CD14-positive monocyte (primary cell): ENCODE results near the gene SRMS. TPM values are rescaled to one million over a fixed set of nuclear protein-coding genes. Genes with fewer than 3 reads are reported as not detected.

ENCODE experiments used
- DNase-seq, 3 donors: peaks; one replicate each; pipeline ENCODE4 v3.0.0-alpha.2; 2011 to 2022
- H2AFZ ChIP-seq: 2 replicates; pipeline ENCODE4 v1.6.0; 2012; ENCODE audit warnings: mild to moderate bottlenecking, low read depth, low read length, inconsistent platforms; ENCODE audit not compliant: insufficient read depth, poor library complexity, severe bottlenecking
- H3K27ac ChIP-seq, 2 donors: 1 replicate in 1 of 2; 2 replicates in 1 of 2; pipeline ENCODE4 v1.5.1; 2012 to 2013; ENCODE audit warnings: low read length in 2 of 2, control low read depth in 1 of 2, inconsistent platforms in 1 of 2, low read depth in 1 of 2, mild to moderate bottlenecking in 1 of 2
- H3K27me3 ChIP-seq, 2 donors: one replicate each; pipeline versions ENCODE4 v1.6.0 to v1.6.1; 2011 to 2013; ENCODE audit warnings: low read length in 2 of 2; ENCODE audit not compliant: control insufficient read depth in 2 of 2, insufficient read depth in 2 of 2
- H3K36me3 ChIP-seq, 2 donors: replicated peaks in 1 of 2; 1 replicate in 1 of 2; 2 replicates in 1 of 2; pipeline versions ENCODE4 v1.5.1 to v1.6.1; 2012 to 2013; ENCODE audit warnings: low read length in 2 of 2, control low read depth in 1 of 2, inconsistent platforms in 1 of 2, mild to moderate bottlenecking in 1 of 2; ENCODE audit not compliant: insufficient read depth in 2 of 2, control insufficient read depth in 1 of 2
- H3K4me1 ChIP-seq, 2 donors: 1 replicate in 1 of 2; 2 replicates in 1 of 2; pipeline versions ENCODE4 v1.5.1 to v1.6.1; 2012 to 2013; ENCODE audit warnings: low read length in 2 of 2, control low read depth in 1 of 2, inconsistent platforms in 1 of 2, mild to moderate bottlenecking in 1 of 2, moderate library complexity in 1 of 2; ENCODE audit not compliant: insufficient read depth in 2 of 2, control insufficient read depth in 1 of 2
- H3K4me2 ChIP-seq: replicated peaks from 2 replicates; pipeline ENCODE3; 2012; ENCODE audit warnings: low read length, moderate library complexity, mild to moderate bottlenecking; ENCODE audit not compliant: poor library complexity, severe bottlenecking; ENCODE audit errors: extremely low read depth
- H3K4me3 ChIP-seq, 3 experiments: fragments of 200-600 bp in 1 of 3; sonication (generic) in 1 of 3; replicated peaks in 1 of 3; 1 replicate in 2 of 3; 2 replicates in 1 of 3; pipeline ENCODE4 v1.5.1; 2011 to 2013; ENCODE audit warnings: low read length in 3 of 3, mild to moderate bottlenecking in 3 of 3, control low read depth in 2 of 3, low read depth in 2 of 3, inconsistent platforms in 1 of 3, moderate library complexity in 1 of 3
- H3K79me2 ChIP-seq: 2 replicates; pipeline ENCODE4 v1.6.0; 2012; ENCODE audit warnings: mild to moderate bottlenecking, control low read depth, inconsistent platforms, low read length, moderate library complexity; ENCODE audit not compliant: insufficient read depth
- H3K9ac ChIP-seq: 2 replicates; pipeline ENCODE4 v1.6.0; 2017; ENCODE audit warnings: low read length, mild to moderate bottlenecking; ENCODE audit not compliant: insufficient read depth, poor library complexity, severe bottlenecking
- H3K9me3 ChIP-seq, 2 donors: replicated peaks in 1 of 2; 1 replicate in 1 of 2; 2 replicates in 1 of 2; pipeline versions ENCODE4 v1.5.1 to v1.6.1; 2012 to 2013; ENCODE audit warnings: low read length in 2 of 2, control low read depth in 1 of 2; ENCODE audit not compliant: control insufficient read depth in 1 of 2, insufficient read depth in 1 of 2
- H4K20me1 ChIP-seq: 2 replicates; pipeline ENCODE4 v1.6.0; 2012; ENCODE audit warnings: mild to moderate bottlenecking, low read length, control low read depth, moderate library complexity; ENCODE audit not compliant: insufficient read depth
- H3K27ac Mint-ChIP-seq, 7 donors: one replicate each; pipeline ENCODE4 v1.8.0; 2020; ENCODE audit warnings: mild to moderate bottlenecking in 7 of 7, mixed read lengths in 7 of 7, moderate library complexity in 6 of 7, inconsistent platforms in 2 of 7
- H3K27me3 Mint-ChIP-seq, 3 donors: one replicate each; pipeline ENCODE4 v1.8.0; 2021 to 2022; ENCODE audit warnings: low read depth in 3 of 3, mild to moderate bottlenecking in 3 of 3, mixed read lengths in 3 of 3, moderate library complexity in 3 of 3, inconsistent platforms in 1 of 3
- H3K36me3 Mint-ChIP-seq, 2 donors: one replicate each; pipeline ENCODE4 v1.8.0; 2020; ENCODE audit warnings: mixed read lengths in 2 of 2, inconsistent platforms in 1 of 2, mild to moderate bottlenecking in 1 of 2
- H3K4me1 Mint-ChIP-seq: one replicate; pipeline ENCODE4 v1.8.0; 2020; ENCODE audit warnings: mild to moderate bottlenecking, mixed read lengths
- H3K4me3 Mint-ChIP-seq, 2 donors: one replicate each; pipeline ENCODE4 v1.8.0; 2020; ENCODE audit warnings: mild to moderate bottlenecking in 2 of 2, mixed read lengths in 2 of 2, moderate library complexity in 1 of 2
- H3K9me3 Mint-ChIP-seq, 7 donors: one replicate each; pipeline ENCODE4 v1.8.0; 2020 to 2022; ENCODE audit warnings: mixed read lengths in 7 of 7, mild to moderate bottlenecking in 6 of 7, moderate library complexity in 6 of 7, inconsistent platforms in 2 of 7
- WGBS: methylation state at CpG from one replicate; pipeline ENCODE4 v1.1.5; 2013; ENCODE audit warnings: missing lambda C conversion rate; ENCODE audit not compliant: insufficient coverage; 5-methylcytosine and 5-hydroxymethylcytosine counted together
- intact Hi-C, 2 donors: fragments of 100-400 bp; cut with micrococcal nuclease; formaldehyde crosslinking; loops; one replicate each; pipeline versions ENCODE4 v1.15.0 to v1.15.1; 2023
- polyA plus RNA-seq, 3 donors: library from polyadenylated mRNA; depleted of rRNA in 1 of 3; unstranded in 2 of 3; stranded (reverse) in 1 of 3; fragments of 300-500 nt in 2 of 3; fragments of >200 nt in 1 of 3; fragmentation: Illumina TruSeq in 2 of 3; gene quantifications; 1 replicate in 2 of 3; 2 replicates in 1 of 3; pipeline ENCODE4 v1.2.3, GENCODE V29; 2012 to 2021
- TF ChIP-seq, protein P1 (sequence below): fragments of 200-600 bp; IDR thresholded peaks from one replicate; pipeline ENCODE4 v1.8.0; 2022; ENCODE audit warnings: antibody characterized with exemption, mild to moderate bottlenecking

The SRMS gene
- polyA plus RNA-seq, 3 donors = not detected

DNA sequence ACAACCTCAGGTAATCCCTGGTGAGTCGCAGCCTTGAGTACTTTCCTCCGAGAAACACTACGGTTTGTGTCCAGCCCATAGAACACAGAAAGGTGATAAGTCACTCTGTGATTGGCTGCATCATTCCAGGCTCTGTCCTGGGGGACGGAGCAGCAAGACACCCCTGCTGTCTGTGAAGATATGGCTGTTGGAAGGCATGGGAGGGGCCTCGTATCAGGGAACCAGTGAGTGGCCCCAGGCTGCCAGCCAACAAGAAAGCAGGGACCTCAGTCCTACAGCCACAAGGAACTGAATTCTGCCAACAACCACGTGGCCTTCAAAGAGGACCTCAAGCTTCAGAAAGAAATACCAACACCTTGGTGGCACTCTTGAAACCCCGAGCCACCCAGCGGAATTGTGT, 42.3 kb downstream of the SRMS start:
- WGBS = 94% methylated on average over 6 of the region's 8 CpGs
- H3K27ac ChIP-seq = no peak overlapping the region
- H3K9ac ChIP-seq = no peak overlapping the region
- no peak overlapping the region for H2AFZ ChIP-seq
- no peak for DNase-seq
- no peaks in the 10 kb centered on the region for H3K36me3 ChIP-seq
- TF ChIP-seq, protein P1, sequence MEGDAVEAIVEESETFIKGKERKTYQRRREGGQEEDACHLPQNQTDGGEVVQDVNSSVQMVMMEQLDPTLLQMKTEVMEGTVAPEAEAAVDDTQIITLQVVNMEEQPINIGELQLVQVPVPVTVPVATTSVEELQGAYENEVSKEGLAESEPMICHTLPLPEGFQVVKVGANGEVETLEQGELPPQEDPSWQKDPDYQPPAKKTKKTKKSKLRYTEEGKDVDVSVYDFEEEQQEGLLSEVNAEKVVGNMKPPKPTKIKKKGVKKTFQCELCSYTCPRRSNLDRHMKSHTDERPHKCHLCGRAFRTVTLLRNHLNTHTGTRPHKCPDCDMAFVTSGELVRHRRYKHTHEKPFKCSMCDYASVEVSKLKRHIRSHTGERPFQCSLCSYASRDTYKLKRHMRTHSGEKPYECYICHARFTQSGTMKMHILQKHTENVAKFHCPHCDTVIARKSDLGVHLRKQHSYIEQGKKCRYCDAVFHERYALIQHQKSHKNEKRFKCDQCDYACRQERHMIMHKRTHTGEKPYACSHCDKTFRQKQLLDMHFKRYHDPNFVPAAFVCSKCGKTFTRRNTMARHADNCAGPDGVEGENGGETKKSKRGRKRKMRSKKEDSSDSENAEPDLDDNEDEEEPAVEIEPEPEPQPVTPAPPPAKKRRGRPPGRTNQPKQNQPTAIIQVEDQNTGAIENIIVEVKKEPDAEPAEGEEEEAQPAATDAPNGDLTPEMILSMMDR = no peak
- no peaks in the 10 kb centered on the region for H3K79me2 ChIP-seq
- no peak overlapping the region for H3K4me2 ChIP-seq
- Mint-ChIP-seq H3K9me3 (peaks cover 13 to 25% (median 20%) of the 10 kb centered on the region in 7 donors), H3K4me3 (no peak overlapping the region), H3K4me1 (peaks cover 5% of the 10 kb centered on the region), H3K27me3 (peaks cover 23 to 48% (median 23%) of the 10 kb centered on the region in 3 donors), H3K36me3 (no peaks in the 10 kb centered on the region), H3K27ac (no peak overlapping the region)
- intact Hi-C loops = no loop called here
- H4K20me1 ChIP-seq = no peaks in the 10 kb centered on the region
- peaks cover 16 to 22% of the 10 kb centered on the region in 2 donors for H3K9me3 ChIP-seq
- H3K4me1 ChIP-seq = peaks cover 0 to 4% of the 10 kb centered on the region in 2 donors
- peaks cover 0 to 15% of the 10 kb centered on the region in 2 donors for H3K27me3 ChIP-seq
- no peak overlapping the region for H3K4me3 ChIP-seq

DNA sequence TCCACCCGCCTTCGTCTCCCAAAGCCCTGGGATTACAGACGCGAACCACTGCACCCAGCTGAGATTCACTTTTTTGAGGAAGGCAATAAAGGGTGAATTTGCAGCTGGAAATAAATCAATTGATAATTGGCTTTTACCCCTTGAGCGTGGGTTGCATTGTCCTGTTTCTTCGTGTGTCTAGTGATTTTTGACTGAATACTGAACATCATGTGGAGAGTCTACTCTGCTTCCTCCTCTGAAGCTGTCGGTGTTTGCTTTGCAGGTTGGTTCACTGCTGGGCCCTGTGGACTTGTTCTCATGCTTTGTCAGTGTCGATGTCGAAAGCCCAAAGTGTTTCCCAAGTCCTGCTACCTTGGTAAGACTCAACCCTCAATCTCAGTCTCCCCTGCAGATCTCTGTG, 42.9 kb downstream of the SRMS start:
- no peak overlapping the region for H3K9ac ChIP-seq
- no peak overlapping the region for H3K27ac ChIP-seq
- Mint-ChIP-seq H3K9me3 (peaks cover 13 to 25% (median 20%) of the 10 kb centered on the region in 7 donors), H3K27ac (no peak overlapping the region), H3K36me3 (no peaks in the 10 kb centered on the region), H3K27me3 (peaks cover 26 to 50% (median 26%) of the 10 kb centered on the region in 3 donors), H3K4me1 (peaks cover 5% of the 10 kb centered on the region), H3K4me3 (no peak overlapping the region)
- H3K36me3 ChIP-seq = no peaks in the 10 kb centered on the region
- TF ChIP-seq, protein P1 = no peak
- H4K20me1 ChIP-seq = no peaks in the 10 kb centered on the region
- H3K4me3 ChIP-seq = no peak overlapping the region
- H3K79me2 ChIP-seq = no peaks in the 10 kb centered on the region
- H3K27me3 ChIP-seq = peaks cover 0 to 21% of the 10 kb centered on the region in 2 donors
- H3K9me3 ChIP-seq = peaks cover 17 to 22% of the 10 kb centered on the region in 2 donors
- no peak for DNase-seq
- WGBS = 96% methylated on average over 5 of the region's 9 CpGs
- peaks cover 0 to 4% of the 10 kb centered on the region in 2 donors for H3K4me1 ChIP-seq
- no peak overlapping the region for H3K4me2 ChIP-seq
- intact Hi-C loops = no loop called here
- no peak overlapping the region for H2AFZ ChIP-seq
